GM18951 (cell line): ENCODE results near the gene STIP1.

Experiments used
- POLR2A ChIP-seq: IDR thresholded peaks from 4 replicates; pipeline ENCODE4 v1.6.1; 2011; ENCODE audit warnings: mild to moderate bottlenecking; ENCODE audit not compliant: insufficient read length, insufficient read depth; ENCODE audit errors: extremely low read depth
- in situ Hi-C: fragments of 300-500 bp; cut with MboI; formaldehyde crosslinking; loops from one replicate; pipeline ENCODE4 v1.12.0; 2022; ENCODE audit warnings: low sequenced_read_pairs, mixed read lengths, inconsistent platforms; ENCODE audit not compliant: unreplicated experiment

Gene STIP1

DNA sequence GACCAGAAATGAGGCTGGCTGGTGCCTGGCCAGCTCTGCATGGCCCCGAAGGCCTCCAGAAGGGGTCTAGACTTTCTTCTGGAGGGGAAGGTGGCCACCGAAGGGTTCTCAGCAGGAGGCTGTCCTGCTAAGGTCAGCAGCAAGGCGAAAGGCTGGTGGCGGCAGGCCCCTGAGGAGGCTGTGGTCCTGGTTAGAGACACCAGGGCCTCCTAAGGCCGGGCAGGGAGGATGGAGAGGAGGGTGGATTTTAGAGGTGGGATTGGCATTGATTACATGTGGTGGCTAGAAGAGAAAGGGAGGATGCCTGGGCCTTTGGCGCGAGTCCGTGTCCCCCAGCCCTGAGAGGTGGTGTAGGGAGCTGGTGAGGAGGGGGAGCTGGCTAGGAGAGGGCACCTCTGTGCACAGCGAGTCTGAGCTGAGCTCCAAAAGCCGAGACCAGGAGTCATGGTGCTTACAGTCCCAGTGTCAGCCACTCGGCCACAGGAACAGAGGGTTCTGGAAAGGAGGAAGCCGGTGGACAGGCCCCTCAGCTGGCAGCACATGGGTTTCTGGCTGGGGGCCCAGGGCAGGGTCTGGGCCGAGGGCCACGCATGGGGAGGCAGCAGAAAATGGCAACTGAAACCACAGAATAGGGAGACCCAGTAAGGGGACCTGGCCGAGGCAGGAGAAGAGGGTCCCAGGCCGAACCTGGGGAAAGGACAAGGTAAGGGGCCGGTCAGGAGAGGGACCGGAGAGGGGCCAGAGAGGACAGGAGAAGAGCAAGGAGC is 23.0 kb downstream of the STIP1 start:
- in situ Hi-C loops, result no loop called here
- no peak for TF ChIP-seq POLR2A

DNA sequence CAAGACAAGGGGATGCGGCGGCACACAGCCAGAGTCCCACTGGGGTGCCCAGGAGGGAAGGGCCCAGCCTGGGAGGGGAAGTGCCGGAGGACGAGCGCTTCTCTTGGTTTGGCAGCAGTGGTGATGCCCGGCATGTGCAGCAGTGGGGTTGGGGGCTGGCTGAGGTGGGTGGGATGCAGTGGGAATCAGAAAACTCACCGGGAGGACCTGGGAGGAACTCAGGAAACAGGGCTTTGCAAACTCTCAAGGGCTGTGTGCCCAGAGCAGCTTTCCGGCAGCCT is 23.5 kb downstream of the STIP1 start:
- in situ Hi-C loops, result no loop called here
- no peak for TF ChIP-seq POLR2A

DNA sequence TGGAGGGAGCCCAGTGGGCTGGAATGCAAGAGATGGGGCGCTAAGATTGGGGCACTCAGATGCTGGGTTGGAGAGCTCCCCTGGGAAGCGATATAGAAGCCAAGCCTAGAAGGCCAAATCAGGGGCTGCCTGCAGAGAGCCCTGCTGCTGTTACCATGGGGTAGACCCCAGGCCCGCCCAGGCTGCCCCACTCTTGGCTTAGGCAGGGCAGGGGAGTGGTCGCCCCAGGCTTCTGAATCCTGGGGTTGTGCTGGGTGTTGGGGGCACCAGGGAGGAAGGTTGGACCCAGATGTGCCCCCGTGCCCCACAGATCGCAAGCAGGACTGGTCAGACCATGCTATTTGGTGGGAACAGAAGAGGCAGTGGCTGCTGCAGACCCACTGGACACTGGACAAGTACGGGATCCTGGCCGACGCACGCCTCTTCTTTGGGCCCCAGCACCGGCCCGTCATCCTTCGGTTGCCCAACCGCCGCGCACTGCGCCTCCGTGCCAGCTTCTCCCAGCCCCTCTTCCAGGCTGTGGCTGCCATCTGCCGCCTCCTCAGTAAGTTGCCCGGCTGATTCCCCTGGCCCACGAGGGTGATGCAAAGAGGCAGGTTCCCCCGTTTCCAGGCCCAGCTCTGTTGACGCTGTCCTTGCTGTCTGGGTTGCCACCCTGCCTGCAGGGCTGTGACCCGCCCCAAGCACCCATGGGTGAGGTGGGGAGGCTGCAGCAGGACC is 24.5 kb downstream of the STIP1 start:
- in situ Hi-C loops, result no loop called here

GRCh38 chr11:64211181-64211872 is 25.4 kb downstream of the STIP1 start:
- no peak for TF ChIP-seq POLR2A
- in situ Hi-C loops, result no loop called here

More for the DNA sequence above, 24.5 kb downstream of the STIP1 start:
- no peak for TF ChIP-seq POLR2A

GRCh38 chr11:64216879-64217278 is 30.9 kb downstream of the STIP1 start:
- TF ChIP-seq POLR2A, result no peak
- in situ Hi-C loops, result no loop called here

GRCh38 chr11:64218628-64219353 is 32.8 kb downstream of the STIP1 start:
- in situ Hi-C loops, result no loop called here
- no peak for TF ChIP-seq POLR2A

DNA sequence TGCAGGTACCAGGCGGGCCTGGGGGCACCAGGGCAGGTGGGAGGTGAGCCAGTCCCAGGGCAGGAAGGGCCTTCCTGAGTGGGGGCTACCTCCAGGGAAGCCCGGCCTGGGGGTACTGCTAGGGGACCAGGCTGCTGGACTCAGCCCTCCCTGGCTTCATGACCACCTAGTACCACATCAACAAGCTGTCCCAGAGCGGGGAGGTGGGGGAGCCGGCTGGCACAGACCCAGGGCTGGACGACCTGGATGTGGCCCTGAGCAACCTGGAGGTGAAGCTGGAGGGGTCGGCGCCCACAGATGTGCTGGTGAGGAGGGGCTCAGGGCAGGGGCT is 33.3 kb downstream of the STIP1 start:
- in situ Hi-C loops, result no loop called here

DNA sequence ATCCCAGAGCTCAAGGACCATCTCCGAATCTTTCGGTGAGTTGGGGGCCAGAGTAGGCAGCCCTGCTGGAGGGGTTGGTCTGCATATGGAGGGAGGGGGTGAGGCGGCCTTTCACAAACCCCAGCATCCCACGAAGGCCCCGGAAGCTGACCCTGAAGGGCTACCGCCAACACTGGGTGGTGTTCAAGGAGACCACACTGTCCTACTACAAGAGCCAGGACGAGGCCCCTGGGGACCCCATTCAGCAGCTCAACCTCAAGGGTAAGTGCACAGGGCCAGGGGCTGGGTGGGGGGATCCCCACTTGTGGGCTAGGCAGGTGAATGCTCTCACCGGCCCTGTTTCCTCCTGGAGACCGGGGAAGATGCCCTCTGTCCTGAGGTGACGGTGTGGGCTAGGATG is 33.8 kb downstream of the STIP1 start:
- in situ Hi-C loops, result no loop called here
- TF ChIP-seq POLR2A, result no peak

More for the DNA sequence above, 33.3 kb downstream of the STIP1 start:
- TF ChIP-seq POLR2A, result no peak

DNA sequence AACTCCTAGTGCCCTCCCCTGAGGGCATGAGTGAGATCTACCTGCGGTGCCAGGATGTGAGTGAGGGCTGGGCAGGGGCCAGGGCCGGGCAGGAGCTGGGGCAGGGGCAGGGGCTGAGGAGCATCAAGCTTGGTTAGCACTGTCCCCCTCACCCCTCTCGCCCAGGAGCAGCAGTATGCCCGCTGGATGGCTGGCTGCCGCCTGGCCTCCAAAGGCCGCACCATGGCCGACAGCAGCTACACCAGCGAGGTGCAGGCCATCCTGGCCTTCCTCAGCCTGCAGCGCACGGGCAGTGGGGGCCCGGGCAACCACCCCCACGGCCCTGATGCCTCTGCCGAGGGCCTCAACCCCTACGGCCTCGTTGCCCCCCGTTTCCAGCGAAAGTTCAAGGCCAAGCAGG is 34.3 kb downstream of the STIP1 start:
- in situ Hi-C loops, result no loop called here
- TF ChIP-seq POLR2A, result no peak

- peak; percentile 12 for TF ChIP-seq POLR2A
- in situ Hi-C loops, result no loop called here
These were observed 34.8 kb downstream of the STIP1 start for GRCh38 chr11:64220798-64221197.

GRCh38 chr11:64222651-64223000 is 36.7 kb downstream of the STIP1 start:
- in situ Hi-C loops, result no loop called here

DNA sequence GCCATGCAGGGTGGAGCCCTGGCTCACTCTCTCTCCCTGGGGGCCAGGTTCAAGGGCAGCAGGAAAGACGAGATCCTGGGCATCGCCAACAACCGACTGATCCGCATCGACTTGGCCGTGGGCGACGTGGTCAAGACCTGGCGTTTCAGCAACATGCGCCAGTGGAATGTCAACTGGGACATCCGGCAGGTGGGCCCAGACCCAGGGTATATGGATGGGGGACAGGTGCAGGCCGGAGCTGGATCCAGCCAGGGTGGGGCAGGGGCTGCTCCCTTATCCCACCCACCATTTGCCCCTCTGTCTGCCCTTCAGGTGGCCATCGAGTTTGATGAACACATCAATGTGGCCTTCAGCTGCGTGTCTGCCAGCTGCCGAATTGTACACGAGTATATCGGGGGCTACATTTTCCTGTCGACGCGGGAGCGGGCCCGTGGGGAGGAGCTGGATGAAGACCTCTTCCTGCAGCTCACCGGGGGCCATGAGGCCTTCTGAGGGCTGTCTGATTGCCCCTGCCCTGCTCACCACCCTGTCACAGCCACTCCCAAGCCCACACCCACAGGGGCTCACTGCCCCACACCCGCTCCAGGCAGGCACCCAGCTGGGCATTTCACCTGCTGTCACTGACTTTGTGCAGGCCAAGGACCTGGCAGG is 37.2 kb downstream of the STIP1 start:
- in situ Hi-C loops, result no loop called here
- peak; percentile 42 for TF ChIP-seq POLR2A

More at GRCh38 chr11:64222651-64223000, 36.7 kb downstream of the STIP1 start:
- TF ChIP-seq POLR2A, result no peak
